ENCODE measurements around the gene KRTAP10-6.
"Not testable (repeated sequence)": the region's sequence is repeated elsewhere in the genome, so short reads cannot be mapped to it uniquely, and the experiment has no call there.

The KRTAP10-6 gene

DNA sequence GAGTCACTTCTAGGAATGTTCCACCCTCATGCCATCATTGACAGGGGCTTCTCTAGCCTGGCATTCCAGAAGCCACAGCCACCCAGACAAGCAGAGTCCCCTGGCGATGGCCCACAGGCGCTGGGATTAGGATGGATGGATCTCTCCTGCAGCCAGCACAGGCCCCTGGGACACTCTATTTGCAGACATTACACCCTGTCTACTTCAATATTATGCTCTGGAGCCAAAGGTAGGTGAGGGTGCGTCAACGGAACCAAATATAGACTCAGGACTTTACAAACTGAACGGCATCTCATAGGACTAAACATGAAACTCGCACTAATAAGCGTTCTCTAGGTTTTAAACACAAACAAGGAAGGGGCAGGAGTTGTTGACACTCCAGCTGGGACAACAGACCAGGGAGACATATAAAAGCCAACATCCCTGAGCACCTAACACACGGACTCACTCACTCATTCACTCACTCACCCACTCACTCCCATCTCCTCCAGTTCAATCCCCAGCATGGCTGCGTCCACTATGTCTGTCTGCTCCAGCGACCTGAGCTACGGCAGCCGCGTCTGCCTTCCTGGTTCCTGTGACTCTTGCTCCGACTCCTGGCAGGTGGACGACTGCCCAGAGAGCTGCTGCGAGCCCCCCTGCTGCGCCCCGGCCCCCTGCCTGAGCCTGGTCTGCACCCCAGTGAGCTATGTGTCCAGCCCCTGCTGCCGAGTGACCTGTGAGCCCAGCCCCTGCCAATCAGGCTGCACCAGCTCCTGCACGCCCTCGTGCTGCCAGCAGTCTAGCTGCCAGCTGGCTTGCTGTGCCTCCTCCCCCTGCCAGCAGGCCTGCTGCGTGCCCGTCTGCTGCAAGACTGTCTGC, 8.0 kb upstream of the KRTAP10-6 start, which contains the start of gene KRTAP10-7:
TSS of gene KRTAP10-7 (plus strand) at position 480 of the 861 bp plus-strand sequence. CDS start at position 505, 25 bp downstream.
- not testable (repeated sequence) for FAIRE-seq; DNase-seq (ENCODE audit: low spot score)

GRCh38 chr21:44599264-44600029, 7.1 kb upstream of the KRTAP10-6 start:
- DNase-seq (ENCODE audit: low spot score) (no peak), FAIRE-seq (no peak)

GRCh38 chr21:44598061-44598460, 5.8 kb upstream of the KRTAP10-6 start:
- FAIRE-seq (no peak), DNase-seq (ENCODE audit: low spot score) (no peak)

- DNase-seq (ENCODE audit: low spot score): no peak
- no peak for FAIRE-seq
Observed at GRCh38 chr21:44596068-44596725, 3.9 kb upstream of the KRTAP10-6 start.

DNA sequence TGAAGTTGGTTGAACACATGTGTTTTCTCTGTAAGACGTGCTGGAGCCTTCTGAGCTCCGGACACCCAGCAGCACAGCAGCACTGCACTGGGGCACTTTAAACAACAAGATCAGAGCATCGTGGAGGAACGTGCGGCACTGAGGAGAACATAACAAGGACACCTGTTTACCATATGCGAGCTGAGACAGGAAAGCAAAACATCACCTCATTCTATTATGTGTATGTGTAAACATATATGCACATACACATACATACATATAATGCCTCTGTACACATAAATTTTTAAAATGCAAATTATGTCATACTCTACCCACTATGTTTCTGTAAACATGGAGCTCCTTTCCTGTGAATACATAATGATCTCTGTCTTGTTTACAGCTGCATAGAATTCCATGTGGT, 3.2 kb upstream of the KRTAP10-6 start:
- DNase-seq (ENCODE audit: low spot score): no peak
- no peak for FAIRE-seq

GRCh38 chr21:44594406-44594916, 2.2 kb upstream of the KRTAP10-6 start:
- no peak for DNase-seq (ENCODE audit: low spot score)
- FAIRE-seq: no peak

DNA sequence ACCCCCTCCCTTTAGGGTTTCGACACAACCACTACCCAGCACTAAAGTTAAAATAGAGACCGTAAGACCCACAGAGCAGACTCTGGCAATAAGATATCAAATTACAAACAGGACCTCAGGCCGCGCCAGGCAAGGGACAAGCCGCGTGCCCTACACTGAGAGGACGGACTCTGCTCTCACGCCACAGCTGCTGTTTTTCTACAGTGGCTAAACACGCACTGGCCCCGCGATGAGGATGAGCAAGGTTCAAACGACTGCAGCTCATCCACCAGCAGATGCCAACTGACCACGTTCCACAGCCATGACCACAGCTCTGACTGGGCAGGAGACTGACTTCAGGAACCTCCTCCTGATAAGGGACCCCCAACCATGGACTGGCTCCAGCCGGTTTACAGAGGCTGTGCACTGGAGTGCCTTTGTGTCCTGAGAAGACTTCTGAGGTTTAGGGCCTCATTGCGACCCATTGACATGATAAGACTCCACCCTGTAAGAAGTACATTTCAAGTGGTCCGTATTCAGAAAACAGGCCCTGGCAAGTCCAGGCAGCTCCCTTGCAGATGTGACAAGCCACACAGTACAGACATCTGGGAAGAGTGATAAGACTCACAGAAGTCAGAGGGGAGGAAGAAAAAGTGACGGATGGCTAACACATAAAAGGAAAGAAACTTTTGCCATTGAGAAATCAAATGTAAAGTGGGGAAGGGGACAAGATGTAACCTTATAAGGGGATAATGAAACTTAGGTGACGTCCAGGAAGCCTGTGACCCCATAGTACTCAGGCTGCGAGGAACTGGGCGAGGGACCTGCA, 1.5 kb upstream of the KRTAP10-6 start:
- FAIRE-seq (no peak), DNase-seq (ENCODE audit: low spot score) (no peak)

DNA sequence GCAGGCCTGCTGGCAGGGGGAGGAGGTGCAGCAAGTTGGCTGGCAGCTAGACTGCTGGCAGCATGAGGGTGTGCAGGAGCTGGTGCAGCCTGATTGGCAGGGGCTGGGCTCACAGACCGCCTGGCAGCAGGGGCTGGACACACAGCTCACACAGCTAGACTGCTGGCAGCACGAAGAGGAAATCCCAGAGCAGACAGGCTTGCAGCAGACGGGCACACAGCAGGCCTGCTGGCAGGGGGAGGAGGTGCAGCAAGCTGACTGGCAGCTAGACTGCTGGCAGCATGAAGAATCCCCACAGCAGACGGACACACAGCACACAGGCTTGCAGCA, 539 bp downstream of the KRTAP10-6 start:
- DNase-seq (ENCODE audit: low spot score); FAIRE-seq: not testable (repeated sequence)

DNA sequence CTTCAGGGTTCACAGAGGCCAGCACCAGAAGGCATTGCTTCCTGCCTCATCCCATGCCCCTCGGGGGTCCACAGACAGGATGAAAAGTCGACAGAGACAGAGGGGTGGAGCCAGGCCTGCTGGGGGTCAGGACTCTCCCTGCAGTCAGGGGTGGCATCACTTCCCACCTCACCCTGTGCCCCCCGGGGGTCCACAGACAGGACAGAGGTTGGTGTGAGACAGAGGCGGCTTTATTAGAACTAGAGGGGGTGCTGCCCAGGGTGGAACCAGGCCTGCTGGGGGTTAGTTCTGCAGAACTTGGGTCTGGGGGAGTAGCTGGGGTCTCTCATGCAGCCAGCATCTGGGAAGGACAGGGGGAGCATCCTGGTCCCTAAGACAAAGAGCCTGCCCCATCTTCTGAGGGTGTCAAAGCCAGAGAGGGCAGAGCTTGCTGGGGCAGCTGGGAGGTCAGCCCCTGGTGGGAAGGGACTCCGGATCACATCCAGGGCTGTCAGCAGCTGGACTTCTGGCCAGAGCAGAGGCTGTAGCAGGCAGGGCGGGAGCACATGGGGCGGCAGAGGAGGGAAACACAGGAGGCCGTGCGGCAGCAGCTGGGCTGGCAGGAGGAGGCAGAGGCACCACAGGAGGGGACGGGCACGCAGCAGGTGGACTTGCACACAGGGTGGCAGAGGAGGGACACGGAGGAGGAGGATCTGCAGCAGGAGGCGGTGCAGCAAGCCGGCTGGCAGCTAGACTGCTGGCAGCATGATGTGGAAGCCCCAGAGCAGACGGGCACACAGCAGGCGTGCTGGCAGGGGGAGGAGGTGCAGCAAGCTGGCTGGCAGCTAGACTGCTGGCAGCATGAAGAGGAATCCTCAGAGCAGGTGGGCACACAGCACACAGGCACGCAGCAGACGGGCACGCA, 1.2 kb downstream of the KRTAP10-6 start:
- DNase-seq (ENCODE audit: low spot score): not testable (repeated sequence)

DNA sequence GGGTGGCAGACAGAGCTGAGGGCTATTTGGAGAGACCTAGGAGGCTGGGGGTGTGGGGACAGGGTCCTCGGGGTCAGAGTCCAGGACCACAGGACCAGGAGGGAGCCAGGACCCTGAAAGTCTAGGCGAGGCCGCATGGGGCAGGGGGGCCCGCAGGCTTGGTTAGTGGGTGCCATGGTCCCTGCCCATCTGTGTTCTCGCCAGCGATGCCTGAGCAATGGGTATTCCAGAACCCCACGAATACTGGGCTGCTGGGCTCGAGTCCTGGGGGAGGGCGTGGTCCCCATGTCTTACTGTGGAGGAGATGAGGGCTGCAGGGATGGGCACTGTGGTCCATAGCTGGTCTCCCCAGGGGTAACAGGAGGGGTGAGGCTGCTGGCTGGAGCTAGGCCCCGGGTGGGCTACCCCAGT, 2.0 kb downstream of the KRTAP10-6 start:
- no peak for FAIRE-seq
- no peak for DNase-seq (ENCODE audit: low spot score)

More for the DNA sequence above, 1.2 kb downstream of the KRTAP10-6 start:
- not testable (repeated sequence) for FAIRE-seq

DNA sequence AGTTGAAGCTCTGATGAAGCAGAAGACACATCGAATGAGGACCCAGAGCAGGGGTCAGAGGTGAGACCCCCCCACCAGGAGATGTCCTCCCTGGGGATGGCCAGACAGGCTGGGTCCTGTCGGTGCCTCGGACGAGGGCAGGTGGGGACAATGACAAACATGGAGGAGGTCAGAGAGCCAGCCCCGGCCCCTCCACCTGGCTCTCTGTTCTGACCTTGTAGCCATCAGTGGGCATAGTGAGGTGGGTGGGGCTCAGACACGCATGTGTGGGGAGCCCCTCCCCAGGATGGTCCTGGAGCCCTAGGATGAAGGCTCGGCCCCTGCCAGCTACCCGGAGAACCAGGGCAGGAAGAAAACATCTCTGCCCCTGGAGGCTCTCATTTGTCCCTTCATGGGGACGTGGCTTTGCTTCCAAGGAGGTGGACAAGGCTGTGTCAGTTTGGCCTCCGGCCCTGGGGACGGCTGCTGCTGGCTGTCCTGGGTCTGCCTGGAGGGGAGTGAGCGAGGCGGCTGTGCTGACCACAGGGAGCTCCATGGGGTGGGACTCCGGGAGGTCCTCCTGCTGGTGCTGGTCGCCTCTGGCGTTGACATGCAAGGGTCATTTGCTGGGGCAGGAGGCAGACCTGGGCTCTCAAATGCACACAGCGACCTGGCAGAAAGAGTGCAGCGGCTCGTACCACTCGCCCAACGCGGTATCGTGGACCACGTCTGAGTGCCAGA, 2.6 kb downstream of the KRTAP10-6 start:
- DNase-seq (ENCODE audit: low spot score): no peak
- FAIRE-seq: no peak

GRCh38 chr21:44589094-44589493, 3.2 kb downstream of the KRTAP10-6 start:
- no peak for FAIRE-seq

DNA sequence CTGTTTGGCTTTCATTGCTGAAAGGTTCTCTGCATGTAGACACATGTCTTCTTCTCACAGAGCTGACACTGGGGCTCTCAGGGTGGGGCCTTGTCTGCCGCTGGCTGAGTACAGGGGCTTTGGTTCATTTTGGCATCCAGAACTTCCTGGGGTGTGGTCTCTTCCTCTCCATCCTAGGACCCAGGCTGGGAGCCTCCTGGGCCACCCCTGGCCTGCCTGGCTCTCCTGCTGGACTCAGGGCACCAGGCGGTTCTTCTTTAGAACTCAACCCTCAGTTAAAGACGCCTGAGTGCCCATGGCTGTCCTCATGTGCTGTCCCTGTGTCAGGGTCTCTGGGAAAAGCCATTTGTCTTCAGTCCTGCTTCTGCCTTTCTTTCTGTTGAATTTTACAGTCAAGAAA, 6.4 kb downstream of the KRTAP10-6 start:
- FAIRE-seq: no peak
- no peak for DNase-seq (ENCODE audit: low spot score)

More at GRCh38 chr21:44589094-44589493, 3.2 kb downstream of the KRTAP10-6 start:
- no peak for DNase-seq (ENCODE audit: low spot score)

GRCh38 chr21:44583800-44584147, 8.5 kb downstream of the KRTAP10-6 start:
- FAIRE-seq (no peak), DNase-seq (ENCODE audit: low spot score) (no peak)

- FAIRE-seq (no peak), DNase-seq (ENCODE audit: low spot score) (no peak)
Observed at GRCh38 chr21:44583089-44583799, 9.1 kb downstream of the KRTAP10-6 start.

DNA sequence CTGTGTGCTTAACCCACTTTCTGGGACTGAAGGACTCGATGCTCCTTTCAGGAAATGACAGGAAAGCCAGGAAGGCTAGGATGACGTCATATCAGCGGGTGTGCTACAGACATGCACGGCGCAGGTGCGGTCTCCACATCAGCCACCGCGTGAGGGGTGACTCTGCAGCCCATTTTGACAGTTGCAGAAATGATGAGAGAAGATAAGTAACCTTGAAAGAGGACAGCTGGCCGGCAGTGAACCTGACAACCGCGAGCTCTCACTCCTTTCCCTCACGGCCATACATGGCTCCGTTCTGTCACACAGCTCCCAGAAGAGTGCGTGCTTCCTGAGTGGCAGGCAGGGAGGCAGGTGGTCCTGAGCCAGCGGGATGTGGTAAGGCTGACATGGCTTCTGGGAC, 10.2 kb downstream of the KRTAP10-6 start:
- DNase-seq (ENCODE audit: low spot score) (no peak), FAIRE-seq (no peak)

DNA sequence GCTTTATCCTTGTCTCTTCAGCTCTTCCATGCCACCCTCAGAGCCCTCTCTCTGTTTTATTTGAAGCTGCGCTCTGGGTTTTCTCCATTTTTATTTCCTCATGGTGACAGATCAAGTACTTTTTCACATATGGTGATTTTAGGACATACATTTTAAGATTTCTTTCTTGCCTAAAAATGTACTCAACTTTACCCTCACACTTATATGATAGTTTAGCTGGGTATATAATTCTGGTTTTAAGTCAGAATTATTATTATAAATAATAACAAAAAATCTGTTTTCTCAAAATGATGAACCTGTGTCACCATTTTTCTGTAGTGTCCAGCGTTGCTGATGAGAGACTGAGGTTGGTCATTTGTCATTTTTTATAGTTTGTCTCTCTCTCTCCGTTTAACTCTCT, 11.1 kb downstream of the KRTAP10-6 start:
- no peak for DNase-seq (ENCODE audit: low spot score)
- no peak for FAIRE-seq

DNA sequence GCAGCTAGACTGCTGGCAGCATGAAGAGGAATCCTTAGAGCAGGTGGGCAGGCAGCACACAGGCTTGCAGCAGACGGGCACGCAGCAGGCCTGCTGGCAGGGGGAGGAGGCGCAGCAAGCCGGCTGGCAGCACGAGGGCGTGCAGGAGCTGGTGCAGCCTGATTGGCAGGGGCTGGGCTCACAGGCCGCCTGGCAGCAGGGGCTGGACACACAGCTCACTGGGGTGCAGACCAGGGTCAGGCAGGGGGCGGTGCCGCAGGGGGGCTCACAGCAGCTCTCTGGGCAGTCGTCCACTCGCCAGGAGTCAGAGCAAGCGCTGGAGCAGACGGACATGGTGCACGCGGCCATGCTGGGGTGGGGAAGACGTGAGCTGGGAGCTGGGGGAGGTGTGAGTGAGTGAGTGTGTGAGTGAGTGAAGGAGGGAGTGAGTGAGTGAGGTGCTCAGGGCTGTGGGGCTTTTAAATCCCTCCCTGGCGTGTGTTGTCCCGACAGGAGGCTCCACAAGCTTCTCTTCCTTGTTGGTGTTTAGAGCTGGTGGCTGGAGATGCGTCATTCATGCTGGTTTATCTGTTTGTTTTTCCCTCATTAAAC, 12.0 kb downstream of the KRTAP10-6 start, which contains the start of gene KRTAP10-5:
TSS of gene KRTAP10-5 (minus strand) at position 374 of the 591 bp plus-strand sequence. CDS start at position 348, 26 bp downstream.
- FAIRE-seq; DNase-seq (ENCODE audit: low spot score): not testable (repeated sequence)
